Fibroblast of skin of right quadriceps (primary cell): ENCODE data around the gene UQCC3.
"Not testable (repeated sequence)": the region's sequence is repeated elsewhere in the genome, so short reads cannot be mapped to it uniquely, and the experiment has no call there.

ENCODE experiments used
- DNase-seq: peaks from one replicate; pipeline ENCODE4 v3.0.0-alpha.2; 2013

The UQCC3 gene

GRCh38 chr11:62666259-62666926 lies 5.1 kb upstream of the UQCC3 start:
- DNase-seq, result no peak

DNA sequence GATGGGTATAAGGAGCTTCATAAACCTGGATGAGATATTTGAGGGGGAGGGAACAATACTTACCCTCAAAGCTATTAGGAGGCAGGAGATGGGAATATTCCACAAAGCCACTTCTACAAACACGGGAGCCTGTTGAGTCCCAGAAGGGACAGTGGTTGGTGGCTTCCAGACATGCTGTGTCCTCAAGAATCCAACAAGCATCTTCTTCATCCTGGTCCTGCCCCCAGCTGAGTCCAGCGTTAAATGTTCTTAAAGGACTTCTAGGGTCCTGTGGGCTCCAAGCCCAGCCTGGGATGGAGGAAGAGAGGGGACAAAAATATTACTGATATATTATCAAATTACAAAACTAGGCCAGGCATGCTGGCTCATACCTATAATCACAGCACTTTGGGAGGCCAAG lies 4.0 kb upstream of the UQCC3 start:
- DNase-seq, result no peak

GRCh38 chr11:62669420-62670161 lies 1.9 kb upstream of the UQCC3 start:
- DNase-seq, result no peak

- DNase-seq, result no peak
These were observed 251 bp upstream of the UQCC3 start for GRCh38 chr11:62671236-62671607.

DNA sequence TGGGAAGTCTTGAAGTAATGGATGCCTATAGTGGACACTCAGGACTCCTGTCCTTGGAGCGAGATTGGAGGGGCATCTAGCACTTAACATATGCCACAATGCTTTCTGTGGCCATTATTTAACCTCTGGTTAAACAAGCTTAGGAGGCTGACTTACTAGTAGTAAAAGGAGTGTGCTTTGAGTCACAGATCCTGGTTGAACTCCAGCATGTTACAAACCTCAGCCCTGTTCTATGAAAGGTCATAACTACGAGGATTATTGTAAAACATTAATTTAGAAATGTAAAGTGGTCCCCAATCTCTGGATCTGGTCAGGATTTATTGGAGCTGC lies 1.7 kb downstream of the UQCC3 start:
- no peak for DNase-seq

DNA sequence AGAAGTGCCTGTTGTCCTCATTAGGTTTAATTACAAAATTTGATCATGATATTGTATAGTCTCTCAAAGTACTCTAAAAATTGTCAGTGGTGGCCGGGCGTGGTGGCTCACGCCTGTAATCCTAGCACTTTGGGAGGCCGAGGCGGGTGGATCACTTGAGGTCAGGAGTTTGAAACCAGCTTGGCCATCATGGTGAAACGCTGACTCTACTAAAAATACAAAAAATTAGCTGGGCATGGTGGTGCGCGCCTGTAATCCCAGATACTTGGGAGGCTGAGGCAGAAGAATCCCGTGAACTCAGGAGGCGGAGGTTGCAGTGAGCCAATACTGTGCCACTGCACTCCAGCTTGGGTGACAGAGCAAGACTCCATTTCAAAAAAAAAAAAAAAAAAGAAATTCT lies 3.9 kb downstream of the UQCC3 start:
- not testable (repeated sequence) for DNase-seq

GRCh38 chr11:62676698-62677097 lies 5.2 kb downstream of the UQCC3 start:
- no peak for DNase-seq

DNA sequence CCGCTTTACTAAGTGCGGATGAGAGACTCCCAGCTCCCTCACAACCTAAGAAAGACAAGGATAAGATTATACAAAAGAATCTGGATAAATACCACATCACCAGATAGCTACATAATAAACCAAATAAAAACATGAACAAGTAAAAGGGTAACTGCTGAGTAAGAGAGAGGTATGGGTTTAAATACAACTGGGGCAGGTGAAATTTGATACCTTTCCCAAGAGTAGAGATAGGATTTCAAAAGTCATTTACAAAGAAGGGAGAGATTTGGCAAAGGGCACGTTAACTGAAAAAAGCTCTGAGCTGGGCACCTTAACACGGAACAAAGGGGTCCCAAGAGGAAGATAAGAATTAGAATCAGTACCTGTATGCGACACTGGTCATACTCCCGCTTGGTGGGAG lies 5.7 kb downstream of the UQCC3 start:
- no peak for DNase-seq

DNA sequence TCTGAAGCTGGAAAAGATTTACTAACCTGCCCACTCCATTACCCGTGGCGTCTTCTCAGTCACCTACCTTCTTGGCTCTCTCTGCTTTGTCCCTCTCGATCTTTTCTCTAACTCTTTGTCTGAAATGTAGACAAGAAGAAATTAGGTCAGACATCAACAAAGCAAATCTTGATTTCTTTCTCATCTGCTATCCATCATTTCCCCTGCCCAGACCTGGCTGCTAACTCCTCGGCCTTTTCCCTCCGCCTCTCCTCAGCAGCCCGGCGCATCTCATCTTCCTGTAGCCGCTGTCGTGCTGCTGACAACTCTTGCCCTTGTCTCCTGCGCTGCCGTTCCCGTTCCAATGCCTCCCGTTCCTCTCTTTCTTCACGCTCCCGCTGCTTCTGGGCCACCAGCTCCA lies 6.2 kb downstream of the UQCC3 start:
- DNase-seq, result no peak

DNA sequence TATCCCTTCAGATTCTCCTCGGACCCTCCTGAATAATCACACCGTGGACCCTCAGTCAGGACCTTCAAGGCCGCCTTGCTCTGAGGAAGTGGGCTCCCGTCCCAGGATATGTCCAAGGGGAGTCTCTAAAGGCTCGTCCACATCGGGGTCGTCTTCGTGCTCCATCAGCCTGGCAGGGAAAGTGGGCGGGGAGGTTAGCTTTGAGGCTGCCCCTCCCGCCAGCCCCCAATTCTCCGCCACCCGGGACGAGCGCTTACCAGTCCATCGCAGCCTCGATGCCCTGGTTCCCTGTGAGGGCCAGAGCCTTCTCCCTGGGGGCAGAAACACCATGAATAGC lies 6.9 kb downstream of the UQCC3 start:
- no peak for DNase-seq

DNA sequence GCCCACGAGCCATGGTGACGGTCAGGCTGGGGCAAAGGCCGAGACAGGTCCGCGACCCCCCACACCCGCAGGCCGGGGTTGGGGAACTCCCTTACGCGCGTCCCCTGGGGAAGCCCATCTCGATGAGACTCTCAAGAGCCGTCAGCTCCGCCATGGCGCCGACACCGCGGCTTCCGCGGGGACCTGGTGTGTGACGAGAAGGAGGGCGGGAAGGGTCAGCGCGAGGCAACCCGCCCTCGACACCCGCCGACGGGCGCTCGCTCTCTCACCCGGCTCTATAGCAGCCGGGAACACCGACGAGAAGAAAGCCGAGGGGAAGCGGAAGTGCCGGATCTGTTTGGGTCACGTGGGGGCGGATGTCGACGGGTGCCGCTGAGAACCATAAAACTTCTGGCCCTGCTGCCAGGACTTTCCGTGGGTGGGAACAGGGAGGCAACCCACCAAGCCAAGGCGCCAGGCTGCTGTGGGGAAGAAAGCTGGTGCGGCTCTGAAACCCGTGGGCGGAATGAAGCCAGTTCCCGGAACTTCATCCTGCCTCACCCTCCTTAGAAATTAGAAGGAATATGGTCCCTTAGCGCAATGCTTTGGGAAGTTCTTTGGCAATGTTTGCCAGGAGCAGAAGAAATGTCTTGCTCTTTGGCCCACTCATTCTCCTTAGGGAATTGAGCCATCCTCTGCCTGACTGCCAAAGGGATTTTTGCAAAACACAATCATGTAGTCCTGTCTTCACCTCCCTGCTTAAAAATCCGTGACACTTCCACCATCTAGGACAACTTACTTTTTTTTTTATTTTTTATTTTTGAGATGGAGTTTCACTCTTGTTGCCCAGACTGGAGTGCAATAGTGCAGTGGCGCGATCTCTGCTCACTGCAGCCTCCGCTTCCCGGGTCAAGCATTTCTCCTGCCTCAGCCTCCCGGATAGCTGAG lies 7.6 kb downstream of the UQCC3 start, which contains the start of gene UBXN1:
Gene UBXN1 (minus strand): TSS at position 304 of the 927 bp plus-strand sequence. CDS start 150 bp downstream, at position 154.
- DNase-seq, result peak; percentile 89

DNA sequence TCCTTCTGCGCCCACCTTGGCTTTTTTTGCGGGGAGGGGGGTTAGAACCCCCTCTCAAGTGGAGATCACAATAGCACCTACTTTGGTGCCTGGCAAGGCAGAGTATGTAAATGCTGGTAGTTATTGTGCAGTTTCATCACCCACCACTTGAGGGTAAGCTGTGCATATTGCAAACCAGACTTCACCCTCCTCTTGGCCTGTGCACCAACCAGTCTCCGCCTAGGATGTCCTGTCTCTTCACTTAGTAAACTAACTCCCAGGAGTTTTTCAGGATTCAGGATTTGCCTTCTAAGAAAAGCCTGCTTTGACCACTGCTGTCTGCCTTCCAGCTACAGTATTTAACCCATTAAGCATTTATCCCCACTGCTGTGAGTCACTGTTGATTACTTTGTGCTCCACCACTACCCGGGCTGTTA lies 9.4 kb downstream of the UQCC3 start:
- peak; percentile 82 for DNase-seq

GRCh38 chr11:62682518-62682917 lies 11.0 kb downstream of the UQCC3 start:
- DNase-seq, result no peak

- DNase-seq, result no peak
These were observed 16.3 kb downstream of the UQCC3 start for GRCh38 chr11:62687508-62688396.

DNA sequence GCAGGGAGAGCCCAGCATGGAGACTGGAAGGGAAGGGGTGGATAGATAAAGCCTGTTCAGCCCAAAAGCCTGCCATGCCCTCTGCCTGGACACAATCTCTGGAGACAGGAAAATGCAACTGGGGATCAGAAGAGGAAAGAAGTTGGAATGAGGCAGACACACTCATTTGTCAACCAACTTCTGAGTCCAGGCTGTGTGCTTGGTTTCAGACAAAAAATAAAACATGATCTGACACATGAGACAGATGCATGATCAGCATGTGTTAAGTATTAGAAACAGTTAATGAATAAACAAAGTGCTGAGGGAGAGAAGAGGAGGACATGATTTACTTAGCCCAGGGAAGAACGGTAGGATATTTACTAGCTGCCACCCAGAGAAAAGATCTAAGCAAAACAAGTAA lies 17.0 kb downstream of the UQCC3 start:
- DNase-seq, result no peak

- peak; percentile 95 for DNase-seq
These were observed 18.1 kb downstream of the UQCC3 start, which contains the start of gene LRRN4CL for GRCh38 chr11:62689421-62690183. LRRN4CL (minus strand) TSS chr11:62689530; CDS start chr11:62688508, 1,022 bp downstream.

- DNase-seq, result not testable (repeated sequence)
These were observed 22.2 kb downstream of the UQCC3 start for GRCh38 chr11:62693624-62694023.

DNA sequence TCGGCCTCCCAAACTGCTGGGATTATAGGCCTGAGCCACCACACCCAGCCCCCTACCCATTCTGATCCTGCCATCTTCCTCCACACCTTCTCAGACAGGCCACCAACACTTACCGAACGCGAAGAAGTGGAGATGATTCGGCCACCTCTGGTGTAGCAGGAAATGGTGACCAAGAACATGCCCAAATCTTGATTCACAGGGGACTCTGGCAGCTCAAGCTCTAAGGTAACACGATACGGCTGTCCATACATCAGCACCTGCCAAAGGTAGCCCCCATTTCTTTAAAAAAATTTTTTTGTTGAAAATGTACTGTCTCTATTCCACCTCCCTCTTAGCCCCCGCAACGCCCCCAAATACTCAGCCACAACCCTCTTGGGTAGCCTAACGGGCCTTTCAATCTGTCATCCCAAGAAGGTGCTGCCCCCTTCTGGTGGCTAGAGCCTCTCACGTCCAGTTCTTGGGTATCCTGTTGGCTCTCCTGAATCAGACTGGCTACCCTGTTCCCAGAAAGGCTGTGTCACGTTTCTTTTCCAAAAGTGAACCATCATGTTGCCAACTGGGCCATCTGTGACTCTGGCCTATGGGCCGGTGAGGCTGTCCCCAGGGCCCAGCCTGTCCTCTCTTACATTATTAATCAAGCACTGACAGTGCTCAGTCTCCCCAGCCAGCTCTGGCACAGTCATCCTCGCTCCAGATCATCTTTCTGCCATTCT lies 23.1 kb downstream of the UQCC3 start:
- peak; percentile 75 for DNase-seq

GRCh38 chr11:62702246-62702645 lies 30.8 kb downstream of the UQCC3 start:
- DNase-seq, result no peak

GRCh38 chr11:62703921-62704320 lies 32.4 kb downstream of the UQCC3 start:
- DNase-seq, result not testable (repeated sequence)

DNA sequence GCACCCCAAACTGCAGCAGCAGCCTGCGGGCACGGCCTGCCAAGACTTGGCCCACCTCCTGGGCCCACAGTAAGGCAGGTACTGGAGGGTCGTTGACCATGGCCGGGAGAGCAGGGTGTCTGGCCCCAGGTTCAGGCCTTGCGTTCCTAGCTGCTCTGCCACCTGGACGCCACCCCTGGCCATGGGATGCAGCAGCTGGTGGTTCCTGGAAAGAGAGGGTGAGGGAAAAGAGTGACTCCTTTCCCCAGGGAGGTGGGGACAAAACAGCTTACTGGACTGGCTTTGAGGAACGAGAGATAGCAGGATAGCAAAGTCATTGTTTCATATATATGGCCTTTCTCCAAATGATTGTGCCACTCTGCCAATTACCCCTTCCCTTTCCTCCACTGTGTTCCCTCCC lies 33.9 kb downstream of the UQCC3 start:
- no peak for DNase-seq
